ENCODE measurements around the gene MEP1B. TPM values are rescaled to one million over a fixed set of nuclear protein-coding genes. Genes with fewer than 3 reads are reported as not detected.

Gene MEP1B
- polyA plus RNA-seq, 1 donor from 2014 or later = 0.35 TPM

Other genes starting within 250 kb of the MEP1B start
- gene TRAPPC8, start 246.9 kb upstream of the MEP1B start, polyA plus RNA-seq = 18.5 TPM
- gene RNF125, start 171.2 kb upstream of the MEP1B start, polyA plus RNA-seq = 11.7 TPM
- 62.4 TPM for gene RNF138, start 98.2 kb upstream of the MEP1B start, polyA plus RNA-seq